ENCODE results near the gene TRIM17.
A peak's percentile ranks its signal among the peaks of the same experiment; 100 is the strongest.

Gene TRIM17, protein sequence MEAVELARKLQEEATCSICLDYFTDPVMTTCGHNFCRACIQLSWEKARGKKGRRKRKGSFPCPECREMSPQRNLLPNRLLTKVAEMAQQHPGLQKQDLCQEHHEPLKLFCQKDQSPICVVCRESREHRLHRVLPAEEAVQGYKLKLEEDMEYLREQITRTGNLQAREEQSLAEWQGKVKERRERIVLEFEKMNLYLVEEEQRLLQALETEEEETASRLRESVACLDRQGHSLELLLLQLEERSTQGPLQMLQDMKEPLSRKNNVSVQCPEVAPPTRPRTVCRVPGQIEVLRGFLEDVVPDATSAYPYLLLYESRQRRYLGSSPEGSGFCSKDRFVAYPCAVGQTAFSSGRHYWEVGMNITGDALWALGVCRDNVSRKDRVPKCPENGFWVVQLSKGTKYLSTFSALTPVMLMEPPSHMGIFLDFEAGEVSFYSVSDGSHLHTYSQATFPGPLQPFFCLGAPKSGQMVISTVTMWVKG

DNA sequence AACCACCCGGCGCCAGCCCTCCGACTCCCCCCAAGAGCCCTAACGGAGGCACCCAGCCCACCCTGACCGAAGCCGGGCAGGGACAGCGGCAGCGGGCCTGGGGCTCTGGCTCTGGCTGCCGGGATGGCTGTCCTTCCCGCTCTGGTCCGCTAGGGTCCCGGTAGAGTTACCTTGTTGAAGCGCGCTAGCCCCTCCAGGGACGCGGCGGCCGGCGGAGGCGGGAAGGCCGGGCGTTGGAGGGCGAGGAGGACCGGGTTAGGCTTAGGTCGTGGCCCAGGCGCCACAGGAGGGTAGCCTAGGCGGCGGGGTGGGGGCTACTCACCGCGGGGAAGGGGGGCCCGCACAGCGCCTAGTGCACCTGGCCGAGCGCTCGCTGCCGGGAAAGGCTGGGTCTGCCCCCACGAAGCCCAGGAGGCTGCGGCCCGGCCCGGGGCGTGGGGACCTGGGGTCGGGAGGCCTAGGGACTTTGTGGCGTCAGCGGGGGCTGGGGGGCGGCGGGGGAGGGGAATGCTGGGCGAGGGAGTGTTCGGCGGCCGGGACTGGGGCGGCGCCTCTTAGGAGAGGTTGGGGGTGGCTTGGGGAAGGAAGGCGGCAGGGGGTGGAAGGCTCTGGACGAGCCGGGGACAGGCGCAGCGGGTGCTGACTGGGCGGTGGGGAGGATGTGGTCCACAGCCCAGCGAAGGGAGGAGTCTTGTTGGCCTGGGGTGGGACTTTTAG lies at the start of gene TRIM17:
TSS of gene TRIM17 (minus strand) at position 645 of the 717 bp plus-strand sequence. CDS start 1,789 bp downstream, outside the sequence.
- DNase-seq: peak; percentile 13 to 23

DNA sequence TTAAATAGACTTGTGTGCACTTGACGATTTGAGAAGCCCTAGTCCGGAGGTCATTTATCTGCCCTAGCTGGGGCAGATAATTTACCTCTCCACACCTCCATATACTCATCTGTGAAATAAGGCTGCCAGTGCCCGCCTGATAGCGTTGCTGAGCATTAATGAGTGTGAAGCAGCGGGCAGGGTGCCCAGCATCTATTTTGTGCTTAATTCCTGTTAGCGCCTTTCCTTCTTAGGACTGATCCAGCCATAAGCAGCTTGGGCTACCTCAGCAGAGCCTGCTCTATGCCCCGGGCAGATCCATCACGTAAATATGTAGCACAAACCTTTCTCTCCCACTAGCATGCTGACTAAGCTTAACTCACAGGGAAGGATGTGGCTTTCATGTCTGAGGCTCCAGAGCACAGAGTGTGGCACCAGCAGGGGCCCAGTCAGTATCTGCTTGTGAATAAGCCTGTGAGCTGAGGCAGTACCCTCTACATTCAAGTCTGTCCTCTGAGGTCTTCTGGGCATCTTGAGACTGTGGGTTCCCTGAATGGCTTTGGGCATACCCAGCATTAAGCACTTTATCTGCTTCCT lies 49.0 kb upstream of the TRIM17 start:
- no peak for DNase-seq

DNA sequence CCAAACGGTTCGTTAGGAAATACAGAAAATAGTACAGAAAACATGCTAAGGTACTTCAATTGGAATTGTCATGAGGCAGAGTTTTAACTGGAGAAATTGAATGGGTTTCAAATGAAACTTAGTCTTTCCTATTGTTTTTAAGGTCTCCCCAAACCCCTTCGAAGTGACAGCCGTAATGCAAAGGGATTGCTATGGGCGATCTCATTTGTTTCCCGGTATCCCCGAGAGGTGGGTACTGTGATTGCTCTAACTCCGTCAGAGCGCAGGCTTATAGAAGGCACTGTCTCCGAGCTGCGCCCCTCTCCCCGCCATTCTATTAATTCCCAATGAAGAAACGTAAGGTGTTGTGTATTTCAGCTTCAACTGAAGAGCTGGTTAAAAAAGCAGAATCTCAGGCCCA lies 48.5 kb upstream of the TRIM17 start:
- no peak for DNase-seq

DNA sequence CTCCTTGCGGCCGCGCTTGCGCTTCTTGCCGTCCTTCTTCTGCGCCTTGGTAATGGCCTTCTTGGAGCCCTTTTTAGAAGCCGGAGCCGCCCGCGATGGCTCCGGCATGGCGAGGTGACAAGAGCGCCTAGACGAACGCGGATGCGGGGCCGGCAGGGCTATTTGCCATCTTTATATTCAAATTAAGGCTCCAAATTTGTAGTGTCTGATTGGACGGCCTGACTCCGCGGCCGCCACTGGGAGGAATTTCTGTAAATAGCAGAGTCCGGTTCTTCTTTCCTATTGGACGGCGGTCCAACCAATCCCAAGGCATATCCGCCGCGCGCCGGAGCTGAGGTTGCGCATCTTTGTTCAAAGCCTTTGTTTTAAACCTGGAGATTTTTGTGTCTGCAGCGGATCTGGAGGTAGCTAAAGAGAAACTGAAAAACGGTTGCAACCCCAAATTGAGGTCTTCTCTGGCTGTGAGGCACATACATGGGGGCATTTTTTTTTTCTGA lies 47.9 kb upstream of the TRIM17 start:
- peak; percentile 83 to 84 for DNase-seq

DNA sequence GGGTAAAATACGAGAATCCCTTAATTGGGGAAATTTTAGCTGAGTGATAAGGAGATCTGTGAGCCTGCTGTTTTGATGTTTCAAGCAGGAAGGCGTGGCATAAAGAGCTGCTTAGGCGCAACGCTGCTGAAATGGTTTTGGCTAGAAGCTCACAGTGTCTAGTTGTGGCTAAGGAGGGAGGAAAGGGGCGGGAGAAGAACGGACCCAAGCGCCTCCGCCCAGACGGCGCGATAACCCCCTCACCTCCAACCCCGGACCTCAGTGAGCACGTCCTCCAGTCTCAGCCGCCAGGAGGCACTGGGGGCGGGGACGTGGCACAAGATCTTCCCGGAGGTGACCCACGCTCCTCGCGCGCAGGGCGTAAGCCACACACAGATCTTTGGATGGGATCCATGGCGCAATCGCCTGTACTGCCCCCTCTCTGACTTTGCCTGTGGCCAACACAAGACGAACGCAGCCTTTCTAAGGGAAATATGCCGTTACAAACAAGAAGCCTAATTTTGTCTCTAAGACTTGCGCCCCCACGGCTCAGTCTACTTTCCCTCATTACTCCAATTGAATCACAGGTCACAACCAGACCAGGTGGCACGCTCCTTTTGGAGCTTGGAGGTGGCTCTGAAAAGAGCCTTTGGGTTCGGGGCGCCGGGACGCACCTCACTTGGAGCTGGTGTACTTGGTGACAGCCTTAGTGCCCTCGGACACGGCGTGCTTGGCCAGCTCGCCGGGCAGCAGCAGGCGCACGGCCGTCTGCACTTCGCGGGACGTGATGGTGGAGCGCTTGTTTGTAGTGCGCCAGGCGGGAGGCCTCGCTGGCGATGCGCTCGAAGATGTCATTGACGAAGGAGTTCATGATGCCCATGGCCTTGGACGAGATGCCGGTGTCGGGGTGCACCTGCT lies 47.1 kb upstream of the TRIM17 start:
- peak; percentile 20 to 21 for DNase-seq

DNA sequence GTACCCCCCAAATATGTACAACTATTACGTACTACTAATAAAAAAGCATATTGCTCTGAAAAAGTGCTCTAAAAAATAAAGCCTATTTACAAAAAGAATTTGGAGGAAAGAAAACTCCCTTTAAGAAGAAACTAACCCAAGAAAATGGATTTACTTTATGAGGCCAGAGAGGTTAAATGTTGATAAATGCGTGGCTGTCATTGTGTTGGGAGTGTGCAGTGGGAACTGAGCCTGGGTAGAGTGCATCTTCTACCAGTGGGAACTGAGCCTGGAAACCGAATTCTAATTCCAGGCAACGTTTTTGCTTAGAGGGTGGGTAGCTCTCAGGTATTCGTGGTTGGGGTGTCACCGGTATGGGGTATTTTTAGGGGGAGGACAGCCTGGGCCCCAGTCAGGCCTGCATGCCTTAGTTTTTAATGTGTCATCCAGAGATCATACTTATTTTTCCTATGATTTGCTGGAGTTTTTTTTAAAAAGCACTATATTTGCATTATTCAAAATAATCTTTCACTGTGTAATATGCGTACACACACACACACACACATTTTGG lies 46.4 kb upstream of the TRIM17 start:
- no peak for DNase-seq

DNA sequence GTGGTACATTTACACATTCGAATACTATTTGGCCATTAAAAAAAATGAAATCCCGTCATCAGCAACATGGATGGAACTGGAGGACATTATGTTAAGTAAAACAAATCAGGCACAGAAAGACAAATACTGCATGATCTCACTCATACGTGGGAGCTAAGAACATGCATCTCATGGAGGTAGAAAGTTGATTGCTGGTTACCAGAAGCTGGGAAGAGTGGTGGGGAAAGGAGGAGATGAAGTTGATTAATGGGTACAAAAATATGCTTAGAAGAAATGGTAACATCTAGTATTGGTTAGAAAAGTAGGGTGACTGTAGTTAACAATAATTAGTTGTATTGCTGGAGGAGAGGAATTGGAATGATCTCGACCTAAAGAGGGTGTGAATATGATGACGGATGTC lies 45.9 kb upstream of the TRIM17 start:
- no peak for DNase-seq

DNA sequence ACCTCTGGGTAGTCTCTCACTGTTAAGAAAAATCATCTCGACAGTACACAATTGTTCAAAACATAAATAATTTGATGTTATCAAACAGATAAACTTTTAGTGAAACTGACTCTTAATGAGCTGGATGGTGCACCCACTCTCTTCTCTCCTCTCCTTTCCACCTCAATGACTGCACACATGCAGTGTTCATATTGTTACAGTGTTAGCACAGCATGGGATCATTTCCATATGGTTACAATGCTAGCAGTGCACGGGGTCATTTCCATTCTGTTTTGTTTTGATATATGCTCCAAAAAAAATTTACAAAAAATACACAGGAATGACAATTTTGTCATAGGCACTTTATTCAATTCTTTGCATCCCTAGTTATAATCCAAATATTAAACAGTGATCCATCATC lies 44.2 kb upstream of the TRIM17 start:
- DNase-seq: no peak

DNA sequence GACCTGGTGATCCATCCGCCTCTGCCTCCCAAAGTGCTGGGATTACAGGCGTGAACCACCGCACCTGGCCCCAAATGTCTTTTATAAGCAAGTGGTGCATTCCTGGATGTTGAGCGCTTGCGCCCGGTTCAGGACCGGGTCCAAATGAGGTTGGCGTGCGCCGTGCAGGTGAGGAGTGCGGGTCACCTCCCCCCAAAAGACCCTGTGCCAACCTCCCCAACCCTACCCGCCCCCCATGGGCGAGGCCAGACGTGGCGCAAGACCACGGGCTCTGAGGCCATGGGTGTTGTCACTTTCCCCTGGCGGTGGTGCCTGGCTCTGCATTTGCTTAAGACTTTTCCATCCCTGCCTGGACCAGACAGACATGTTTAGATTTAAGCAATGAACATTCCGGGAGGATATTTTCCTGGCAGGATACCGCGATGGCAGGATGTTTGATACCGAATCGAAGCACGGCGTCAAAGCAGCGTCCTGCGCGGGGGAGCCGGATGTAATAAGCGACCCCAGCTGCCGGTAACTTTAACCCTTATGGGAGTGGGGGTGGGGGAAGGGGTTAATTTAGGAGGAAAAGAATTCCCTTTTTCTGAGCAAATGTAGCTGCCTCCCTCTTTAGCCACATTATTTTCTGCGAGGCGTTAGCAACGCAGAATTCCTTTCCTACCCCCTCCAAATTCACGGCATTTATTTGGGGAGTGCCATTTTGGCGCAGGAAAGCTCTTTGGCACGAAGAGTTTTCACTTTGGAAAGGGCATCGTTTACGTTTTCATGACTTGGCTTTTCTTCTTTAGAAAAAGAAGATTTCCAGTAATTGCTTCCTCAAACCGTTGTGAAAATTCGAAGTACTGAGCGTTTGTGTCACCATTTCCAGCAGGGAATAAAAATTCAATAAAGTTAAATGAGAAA lies 42.7 kb upstream of the TRIM17 start:
- peak; percentile 32 to 42 for DNase-seq

DNA sequence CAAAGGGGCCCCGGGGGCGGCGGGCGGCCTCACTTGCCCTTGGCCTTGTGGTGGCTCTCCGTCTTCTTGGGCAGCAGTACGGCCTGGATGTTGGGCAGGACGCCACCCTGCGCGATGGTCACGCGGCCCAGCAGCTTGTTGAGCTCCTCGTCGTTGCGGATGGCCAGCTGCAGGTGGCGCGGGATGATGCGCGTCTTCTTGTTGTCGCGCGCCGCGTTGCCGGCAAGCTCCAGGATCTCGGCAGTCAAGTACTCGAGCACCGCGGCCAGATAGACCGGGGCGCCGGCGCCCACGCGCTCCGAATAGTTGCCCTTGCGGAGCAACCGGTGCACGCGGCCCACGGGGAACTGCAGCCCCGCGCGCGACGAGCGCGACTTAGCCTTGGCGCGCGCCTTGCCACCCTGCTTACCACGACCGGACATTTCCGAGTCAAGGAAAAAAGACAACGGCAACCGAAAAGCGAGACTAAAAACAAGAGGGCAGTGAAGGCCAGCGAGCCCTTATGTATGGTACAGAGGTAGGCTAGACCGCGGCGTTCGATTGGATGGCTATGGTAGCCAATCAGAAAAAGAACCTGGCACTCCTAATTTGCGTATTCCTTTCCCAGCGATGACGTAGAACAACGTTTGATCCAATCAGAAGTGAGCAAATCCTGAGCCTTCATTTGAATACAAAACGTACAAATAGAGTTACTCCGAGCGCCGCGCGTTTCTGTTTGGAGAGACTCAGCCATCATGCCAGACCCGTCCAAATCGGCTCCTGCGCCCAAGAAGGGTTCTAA lies 40.9 kb upstream of the TRIM17 start:
- DNase-seq: peak; percentile 72 to 78

DNA sequence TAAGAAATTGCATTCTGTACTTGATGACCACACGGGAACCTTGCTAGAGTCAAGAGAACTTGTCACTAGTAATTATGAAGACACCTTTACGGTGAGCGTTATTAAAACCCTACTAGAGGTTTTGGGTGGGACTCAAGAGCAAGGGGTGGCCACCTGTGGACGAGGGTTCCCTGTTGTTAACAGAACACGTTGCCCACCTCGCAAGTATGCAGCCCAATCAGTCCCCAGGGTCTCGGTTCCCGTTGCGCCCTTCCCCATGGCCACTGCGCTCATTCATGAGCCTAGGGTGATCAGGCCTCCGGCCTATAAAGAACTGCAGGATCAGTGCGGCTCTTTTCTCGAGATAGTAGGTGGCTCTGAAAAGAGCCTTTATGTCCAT lies 40.3 kb upstream of the TRIM17 start:
- no peak for DNase-seq

DNA sequence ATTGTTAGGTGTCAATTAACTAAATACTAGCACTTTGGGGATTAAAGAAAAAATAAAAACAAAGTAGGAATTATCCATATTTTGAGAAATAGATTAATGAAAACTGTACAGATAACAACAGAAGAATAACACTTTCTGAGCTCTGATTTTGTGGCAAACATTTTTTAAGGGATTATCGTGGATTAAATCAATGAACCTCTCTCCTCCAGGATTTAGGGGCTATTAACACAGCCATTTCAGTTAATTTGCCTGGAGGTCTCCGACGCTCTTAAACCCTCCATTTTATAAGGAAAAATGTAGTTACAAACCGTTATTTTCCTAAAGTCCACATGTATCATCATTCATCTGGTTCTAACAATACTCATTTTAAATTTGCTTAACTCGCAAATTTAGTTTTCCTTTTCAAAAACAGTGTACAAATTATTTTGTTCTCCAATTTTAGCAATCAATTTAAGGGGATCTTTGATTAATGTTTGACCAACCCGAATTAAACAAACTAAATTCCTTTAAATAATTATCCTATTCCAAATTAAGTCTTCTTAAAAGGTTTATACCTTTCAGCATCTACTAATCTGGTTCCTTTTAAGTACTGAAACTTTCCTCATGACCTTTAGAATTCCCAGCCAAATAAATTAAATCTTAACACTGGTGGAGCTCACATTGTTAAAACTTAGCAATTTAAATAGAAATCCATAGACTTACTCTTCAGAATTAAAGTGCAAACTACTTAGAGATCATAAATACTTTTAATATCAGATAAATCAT lies 39.8 kb upstream of the TRIM17 start:
- no peak for DNase-seq

DNA sequence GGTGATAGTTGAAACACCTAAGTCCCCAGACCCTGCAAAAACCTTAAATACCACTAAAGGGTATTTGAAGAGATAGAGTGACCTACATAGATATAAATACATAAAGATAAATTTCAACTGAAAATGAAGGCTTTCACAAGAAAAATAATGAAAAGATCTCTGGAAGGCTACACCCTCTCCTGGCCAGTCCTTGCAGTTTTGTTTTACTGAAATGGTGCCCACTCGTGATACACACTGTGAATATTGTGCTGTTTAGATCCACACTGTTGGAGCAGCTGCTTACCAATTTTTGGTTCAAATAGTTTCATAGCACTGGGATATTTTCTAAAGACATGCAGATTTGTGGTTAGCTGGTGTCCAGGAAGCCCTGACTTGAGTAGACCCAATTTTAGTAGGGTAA lies 39.1 kb upstream of the TRIM17 start:
- DNase-seq: no peak

DNA sequence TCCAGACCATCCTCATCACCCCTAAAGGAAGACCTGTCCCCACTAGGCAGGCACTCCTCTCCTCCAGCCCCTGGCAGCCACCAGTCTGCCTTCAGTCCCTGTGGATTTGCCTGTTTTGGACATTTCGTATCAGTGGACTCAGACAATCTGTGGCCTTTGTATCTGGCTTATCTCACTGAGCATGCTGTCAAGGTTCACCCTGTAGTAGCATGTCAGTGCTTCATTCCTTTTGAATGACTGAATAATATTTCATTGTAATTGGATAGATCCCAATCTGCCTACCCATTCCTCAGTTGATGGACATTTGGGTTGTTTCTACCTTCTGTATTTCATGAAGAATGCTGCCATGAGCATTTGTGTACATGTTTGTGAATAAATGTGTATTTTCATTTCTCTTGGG lies 37.6 kb upstream of the TRIM17 start:
- DNase-seq: no peak

DNA sequence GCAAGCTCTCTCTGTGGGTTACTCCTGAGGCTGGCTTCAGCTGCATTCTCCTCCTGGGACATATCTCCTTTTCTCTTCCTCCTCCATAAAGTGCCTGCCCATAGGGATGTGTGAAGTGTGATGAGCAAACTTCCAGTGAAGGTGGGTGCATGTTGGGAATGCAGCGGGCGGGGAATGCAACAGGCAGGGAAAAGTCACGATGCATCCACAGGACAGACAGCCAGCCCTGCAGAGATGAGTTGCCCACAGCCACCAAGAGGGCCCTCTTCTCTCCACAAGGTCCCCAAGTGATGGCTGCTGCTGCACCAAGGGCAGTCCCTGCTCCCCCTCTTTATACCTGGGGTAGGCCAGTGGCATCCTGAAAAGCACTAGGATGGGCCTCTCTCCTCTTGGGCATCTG lies 37.0 kb upstream of the TRIM17 start:
- DNase-seq: no peak

DNA sequence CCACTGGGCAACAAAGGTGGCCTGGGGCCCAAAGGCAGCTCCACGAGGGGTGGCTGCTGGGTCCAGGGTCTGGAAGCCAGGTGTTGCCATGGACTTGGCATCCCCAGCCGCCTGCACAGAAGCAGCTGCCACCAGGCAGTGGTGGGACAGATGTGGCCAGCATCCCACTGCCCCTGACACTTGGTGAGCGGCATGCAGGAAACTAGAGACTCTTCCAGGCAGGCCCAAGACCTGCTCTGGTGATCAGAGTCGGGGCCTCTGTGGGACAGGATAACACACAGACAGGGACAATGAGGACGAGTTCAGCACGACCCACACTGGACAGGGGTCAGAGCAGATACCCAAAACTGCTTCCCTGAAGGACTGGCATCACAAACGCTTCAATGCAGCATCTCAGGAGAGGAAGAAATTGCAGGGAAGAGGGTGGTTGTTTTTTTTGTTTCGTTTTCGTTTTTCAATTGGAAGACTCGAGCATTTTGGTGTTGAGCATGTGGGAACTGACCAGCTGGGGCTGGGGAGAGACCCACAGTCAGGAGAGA lies 36.4 kb upstream of the TRIM17 start:
- DNase-seq: no peak

DNA sequence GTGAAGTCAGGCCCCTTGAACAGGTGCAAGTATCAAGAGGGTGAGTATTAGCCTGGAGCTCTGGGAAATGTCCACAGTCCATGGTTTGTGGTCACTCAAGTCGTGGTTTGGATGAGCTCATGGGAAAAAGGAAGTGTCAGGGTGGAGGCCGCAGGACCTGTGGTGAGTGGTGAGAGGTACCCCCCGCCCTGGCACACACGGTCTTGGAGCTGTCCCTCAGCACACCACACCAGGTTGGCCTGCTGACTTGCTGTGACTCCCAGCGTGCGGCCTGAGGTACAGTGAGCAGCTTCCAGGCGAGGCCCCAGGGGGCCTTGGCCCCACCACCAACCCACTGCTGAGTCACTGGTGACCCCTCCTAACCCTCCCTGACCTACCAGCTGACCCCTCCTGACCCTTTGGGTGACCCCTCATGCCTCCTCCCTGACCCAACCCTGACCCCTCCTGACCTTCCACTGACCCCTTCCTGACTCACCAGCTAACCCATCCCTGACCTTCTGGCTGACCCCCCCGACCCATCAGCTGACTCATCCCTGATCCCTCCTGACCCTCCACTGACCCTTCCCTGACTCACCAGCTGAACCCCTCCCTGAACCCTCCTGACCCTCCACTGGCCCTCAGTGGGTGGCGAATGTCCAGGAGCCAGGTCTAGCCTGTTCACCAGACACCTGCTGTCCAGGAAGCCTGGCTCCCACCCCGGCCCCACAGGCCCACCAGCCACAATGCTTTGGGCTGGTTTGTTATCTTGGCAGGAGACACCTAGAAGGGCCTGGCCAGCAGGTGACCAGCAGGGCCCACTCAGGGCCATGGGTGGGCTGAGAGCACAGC lies 35.7 kb upstream of the TRIM17 start:
- no peak for DNase-seq

DNA sequence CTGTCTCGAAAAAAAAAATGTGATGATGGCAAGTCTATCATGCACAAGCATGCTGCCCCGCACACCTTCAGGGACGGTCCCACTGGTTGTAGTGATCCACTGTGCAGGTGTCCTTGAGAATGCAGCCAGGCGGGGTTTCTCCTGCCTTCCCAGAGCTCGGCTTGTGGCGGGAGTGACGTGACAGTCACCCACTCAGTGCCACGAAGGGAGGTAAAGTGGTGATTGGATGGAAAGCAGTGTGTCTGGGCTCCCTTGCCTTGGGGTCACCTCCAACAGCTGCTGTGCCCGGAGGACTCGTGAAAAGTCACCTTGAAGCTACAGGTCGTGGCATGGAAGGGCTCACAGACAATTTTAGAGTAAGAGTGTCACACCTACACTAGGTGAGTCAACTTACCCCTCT lies 33.5 kb upstream of the TRIM17 start:
- DNase-seq: no peak

All from activated CD4-positive, alpha-beta T cell treated with anti-CD3 and anti-CD28 coated beads, Interleukin-2, amount 50 U/mL, for 4 hours (primary cell).